GM23248 (cell line): ENCODE data around the gene FBXO46. TPM values are rescaled to one million over a fixed set of nuclear protein-coding genes. Genes with fewer than 3 reads are reported as not detected.

Experiments
- DNase-seq: peaks from one replicate; pipeline ENCODE4 v3.0.0-alpha.2; 2015
- H2AFZ ChIP-seq: fragments of 200-600 bp; sonication (generic); 2 replicates; pipeline ENCODE4 v1.6.1; 2016; ENCODE audit warnings: antibody characterized with exemption
- H3F3A ChIP-seq: fragments of 200-600 bp; sonication (generic); 2 replicates; pipeline ENCODE4 v1.6.1; 2016; ENCODE audit warnings: mild to moderate bottlenecking, antibody characterized with exemption, mixed run types; ENCODE audit not compliant: insufficient read depth
- H3K27ac ChIP-seq: fragments of 200-600 bp; sonication (generic); 2 replicates; pipeline ENCODE4 v1.5.1; 2016; ENCODE audit warnings: mild to moderate bottlenecking
- H3K27me3 ChIP-seq: fragments of 200-600 bp; sonication (generic); replicated peaks from 2 replicates; pipeline ENCODE4 v1.6.1; 2016; ENCODE audit warnings: mild to moderate bottlenecking; ENCODE audit not compliant: insufficient read depth
- H3K36me3 ChIP-seq: fragments of 200-600 bp; sonication (generic); 2 replicates; pipeline ENCODE4 v1.6.1; 2016; ENCODE audit warnings: low read depth, mild to moderate bottlenecking
- H3K4me1 ChIP-seq: fragments of 200-600 bp; sonication (generic); 2 replicates; pipeline ENCODE4 v1.6.1; 2016; ENCODE audit warnings: mild to moderate bottlenecking; ENCODE audit not compliant: insufficient read depth
- H3K4me2 ChIP-seq: fragments of 200-600 bp; sonication (generic); one replicate; pipeline ENCODE4 v1.6.1; 2016; ENCODE audit warnings: mild to moderate bottlenecking; ENCODE audit not compliant: unreplicated experiment
- H3K4me3 ChIP-seq: fragments of 200-600 bp; sonication (generic); 2 replicates; pipeline ENCODE4 v1.5.1; 2016; ENCODE audit warnings: mild to moderate bottlenecking
- H3K79me2 ChIP-seq: fragments of 200-600 bp; sonication (generic); 2 replicates; pipeline ENCODE4 v1.6.1; 2016; ENCODE audit warnings: mild to moderate bottlenecking; ENCODE audit not compliant: insufficient read depth
- H3K9ac ChIP-seq: fragments of 200-600 bp; sonication (generic); 2 replicates; pipeline ENCODE4 v1.6.1; 2016; ENCODE audit warnings: mild to moderate bottlenecking
- H3K9me2 ChIP-seq: fragments of 200-600 bp; sonication (generic); 2 replicates; pipeline ENCODE4 v1.6.1; 2016; ENCODE audit warnings: mixed run types, mild to moderate bottlenecking, moderate library complexity; ENCODE audit not compliant: insufficient read depth
- H3K9me3 ChIP-seq: fragments of 200-600 bp; sonication (generic); one replicate; pipeline ENCODE4 v1.6.1; 2017; ENCODE audit warnings: low read depth
- H4K20me1 ChIP-seq: fragments of 200-600 bp; sonication (generic); 2 replicates; pipeline ENCODE4 v1.6.0; 2016; ENCODE audit not compliant: insufficient read depth
- EZH2 ChIP-seq: fragments of 200-600 bp; sonication (generic); IDR thresholded peaks from 2 replicates; pipeline ENCODE4 v1.6.1; 2018; ENCODE audit warnings: antibody characterized with exemption, mild to moderate bottlenecking; ENCODE audit not compliant: insufficient read depth, poor library complexity, severe bottlenecking
- EZH2phosphoT487 ChIP-seq: fragments of 200-600 bp; sonication (generic); IDR thresholded peaks from 2 replicates; pipeline ENCODE4 v1.6.1; 2018; ENCODE audit warnings: antibody characterized with exemption, moderate library complexity, mild to moderate bottlenecking, low read depth; ENCODE audit not compliant: insufficient read depth
- WGBS, 2 experiments: methylation state at CpG; one replicate each; pipeline ENCODE4 v1.1.6; 2015 to 2017; ENCODE audit warnings: low lambda C conversion rate in 2 of 2, low coverage in 1 of 2; ENCODE audit errors: missing lambda C conversion rate in 2 of 2; 5-methylcytosine and 5-hydroxymethylcytosine counted together
- in situ Hi-C: fragments of 300-500 bp; cut with MboI; formaldehyde crosslinking; loops from 2 replicates; pipeline ENCODE4 v1.15.0; 2020
- polyA plus RNA-seq: library from polyadenylated mRNA; unstranded; fragments of >200 nt; fragmentation: Nextera tagmentation; extraction: Ambion mirVana; gene quantifications from 2 replicates; pipeline ENCODE4 v1.2.1, GENCODE V29; 2016
- total RNA-seq: library from RNA; depleted of rRNA; stranded (reverse); fragments of >200 nt; shearing (Covaris generic); gene quantifications from 2 replicates; pipeline ENCODE4 v1.2.3, GENCODE V29; 2014

The FBXO46 gene
- total and polyA plus RNA-seq, 2 experiments from 2014 or later, result 3.1 to 6.3 TPM

DNA sequence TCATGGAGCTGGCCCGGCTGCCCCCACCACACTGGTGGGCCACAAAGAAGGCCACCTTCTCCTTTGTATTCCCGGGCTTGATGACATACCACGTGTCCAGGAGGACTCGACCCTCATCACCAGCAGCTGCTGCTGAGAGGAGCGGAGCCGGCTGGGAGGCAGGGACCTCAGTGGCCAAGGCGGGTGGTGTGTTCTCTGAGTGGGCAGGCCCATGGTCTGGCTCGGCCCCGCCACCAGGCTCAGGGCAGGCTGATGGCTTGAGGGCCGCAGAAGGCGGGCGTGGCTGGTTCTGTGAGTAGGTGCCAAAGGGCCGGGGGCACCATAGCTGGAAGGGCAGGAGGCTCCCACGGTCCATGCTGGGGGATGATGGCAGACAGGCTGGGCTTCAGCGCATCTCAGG lies 17.6 kb downstream of the FBXO46 start:
- in situ Hi-C loops, result no loop called here
- Histone ChIP-seq H3K9me3 (no peaks in the 10 kb centered on the region), H3K27me3 (no peaks in the 10 kb centered on the region), H2AFZ (no peak overlapping the region), H3K79me2 (peaks cover 76% of the 10 kb centered on the region), H3K27ac (no peak overlapping the region), H3K4me1 (peaks cover 11% of the 10 kb centered on the region), H3K36me3 (no peaks in the 10 kb centered on the region), H4K20me1 (no peaks in the 10 kb centered on the region), H3K4me3 (no peak overlapping the region), H3F3A (peaks cover 9% of the 10 kb centered on the region), H3K4me2 (no peak overlapping the region), H3K9ac (no peak overlapping the region), H3K9me2 (no peaks in the 10 kb centered on the region)
- no peak for TF ChIP-seq EZH2
- no peak for TF ChIP-seq EZH2phosphoT487
- DNase-seq, result no peak
- WGBS, 2 experiments, result 85 to 87% methylated on average over 15 of the region's 15 CpGs

- 92% methylated on average over 9 to 25 of the region's 25 CpGs for WGBS, 2 experiments
- Histone ChIP-seq H4K20me1 (no peaks in the 10 kb centered on the region), H3K9ac (no peak overlapping the region), H3K79me2 (peaks cover 72% of the 10 kb centered on the region), H3K4me1 (peaks cover 8% of the 10 kb centered on the region), H3K36me3 (no peaks in the 10 kb centered on the region), H3K27me3 (no peaks in the 10 kb centered on the region), H3K9me3 (no peaks in the 10 kb centered on the region), H3K9me2 (no peaks in the 10 kb centered on the region), H3F3A (peaks cover 8% of the 10 kb centered on the region; the same call in 1 of the 2 replicates), H3K4me3 (no peak overlapping the region), H3K27ac (no peak overlapping the region), H3K4me2 (no peak overlapping the region), H2AFZ (no peak overlapping the region)
- TF ChIP-seq EZH2 (no peak), EZH2phosphoT487 (no peak)
- no peak for DNase-seq
- in situ Hi-C loops, result no loop called here
These were observed 18.0 kb downstream of the FBXO46 start for GRCh38 chr19:45712699-45713067.

- TF ChIP-seq EZH2 (no peak), EZH2phosphoT487 (no peak)
These were observed 18.6 kb downstream of the FBXO46 start for GRCh38 chr19:45711851-45712698.

GRCh38 chr19:45710356-45711130 lies 20.2 kb downstream of the FBXO46 start:
- Histone ChIP-seq H2AFZ (no peak overlapping the region), H3K4me2 (no peak overlapping the region), H3K79me2 (peaks cover 57% of the 10 kb centered on the region), H3K9me3 (no peaks in the 10 kb centered on the region), H3F3A (peaks cover 13% of the 10 kb centered on the region; the same call in 1 of the 2 replicates), H3K9ac (no peak overlapping the region), H3K4me3 (no peak overlapping the region), H3K27me3 (no peaks in the 10 kb centered on the region), H3K4me1 (peaks cover 9% of the 10 kb centered on the region; the same call in 1 of the 2 replicates), H3K27ac (no peak overlapping the region), H3K36me3 (no peaks in the 10 kb centered on the region), H4K20me1 (no peaks in the 10 kb centered on the region), H3K9me2 (no peaks in the 10 kb centered on the region)
- TF ChIP-seq EZH2 (no peak), EZH2phosphoT487 (no peak)
- in situ Hi-C loops, result no loop called here
- WGBS, 2 experiments, result 62 to 68% methylated on average over 10 of the region's 10 CpGs
- no peak for DNase-seq

More at GRCh38 chr19:45711851-45712698, 18.6 kb downstream of the FBXO46 start:
- H4K20me1 ChIP-seq, result no peaks in the 10 kb centered on the region
- peaks cover 72% of the 10 kb centered on the region for H3K79me2 ChIP-seq
- no peaks in the 10 kb centered on the region for H3K36me3 ChIP-seq
- no peaks in the 10 kb centered on the region for H3K9me2 ChIP-seq
- peaks cover 12% of the 10 kb centered on the region; the same call in 1 of the 2 replicates for H3F3A ChIP-seq
- peaks cover 14% of the 10 kb centered on the region for H3K4me1 ChIP-seq
- DNase-seq, result no peak
- in situ Hi-C loops, result no loop called here
- no peaks in the 10 kb centered on the region for H3K27me3 ChIP-seq
- no peak overlapping the region for H3K4me2 ChIP-seq
- no peak overlapping the region for H3K27ac ChIP-seq
- H2AFZ ChIP-seq, result no peak overlapping the region
- H3K4me3 ChIP-seq, result no peak overlapping the region
- H3K9ac ChIP-seq, result no peak overlapping the region
- no peaks in the 10 kb centered on the region for H3K9me3 ChIP-seq
- 92 to 97% methylated on average over 56 to 74 of the region's 76 CpGs for WGBS, 2 experiments
